H1 (cell line): ENCODE results near the gene DESI1. TPM values are rescaled to one million over a fixed set of nuclear protein-coding genes. Genes with fewer than 3 reads are reported as not detected.

Source experiments
- CTCF ChIA-PET: fragments of 300-600 bp; sonication (Branson Sonifier 250); formaldehyde crosslinking; loops from one replicate; lab custom pipeline; 2021; ENCODE audit not compliant: partially characterized antibody; lab: Charles Lee
- POLR2A ChIA-PET: fragments of 300-600 bp; sonication (Branson Sonifier 250); formaldehyde crosslinking; loops from one replicate; lab custom pipeline; 2021; ENCODE audit warnings: inconsistent platforms; ENCODE audit not compliant: partially characterized antibody; lab: Charles Lee
- DNase-seq, 2 experiments: peaks; one replicate each; pipeline versions ENCODE4 v3.0.0 to v3.0.0-alpha.2; 2010 to 2022; ENCODE audit warnings: low spot score in 2 of 2, low read depth in 1 of 2, mixed read lengths in 1 of 2
- FAIRE-seq: peaks from 2 replicates; lab custom pipeline; 2011; peaks lifted over from hg19 to GRCh38; lab: Jason Lieb, UNC
- H2AFZ ChIP-seq: 2 replicates; pipeline ENCODE4 v1.8.1; 2012; ENCODE audit warnings: low read length, inconsistent platforms
- H2AK5ac ChIP-seq: 2 replicates; pipeline ENCODE4 v1.6.1; 2013; ENCODE audit warnings: low read depth, low read length
- H2BK120ac ChIP-seq: replicated peaks from 2 replicates; pipeline ENCODE3; 2013; ENCODE audit warnings: low read depth, low read length, inconsistent platforms
- H2BK12ac ChIP-seq: 2 replicates; pipeline ENCODE4 v1.6.1; 2013; ENCODE audit warnings: low read depth, low read length
- H2BK15ac ChIP-seq: 2 replicates; pipeline ENCODE4 v1.6.1; 2013; ENCODE audit warnings: low read length
- H2BK20ac ChIP-seq: 2 replicates; pipeline ENCODE4 v1.6.1; 2013; ENCODE audit warnings: low read length
- H2BK5ac ChIP-seq: 2 replicates; pipeline ENCODE4 v1.6.1; 2013; ENCODE audit warnings: low read depth, low read length
- H3K14ac ChIP-seq: 2 replicates; pipeline ENCODE4 v1.6.1; 2013; ENCODE audit warnings: inconsistent platforms; ENCODE audit not compliant: insufficient read length
- H3K18ac ChIP-seq: 2 replicates; pipeline ENCODE4 v1.6.1; 2013; ENCODE audit warnings: low read length; ENCODE audit errors: extremely low read depth
- H3K23ac ChIP-seq: 2 replicates; pipeline ENCODE4 v1.6.1; 2013; ENCODE audit warnings: inconsistent platforms; ENCODE audit not compliant: insufficient read length
- H3K23me2 ChIP-seq: 2 replicates; pipeline ENCODE4 v1.6.1; 2013; ENCODE audit warnings: low read depth, low read length
- H3K27ac ChIP-seq: 2 replicates; pipeline ENCODE4 v1.6.1; 2011; ENCODE audit warnings: low read depth, low read length, inconsistent platforms
- H3K27me3 ChIP-seq, 4 experiments: replicated peaks in 1 of 4; 1 replicate in 1 of 4; 2 replicates in 3 of 4; pipeline versions ENCODE4 v1.6.1 to v1.8.1; 2011 to 2013; ENCODE audit warnings: low read length in 3 of 4, mild to moderate bottlenecking in 3 of 4, inconsistent platforms in 2 of 4, mixed read lengths in 2 of 4, moderate library complexity in 1 of 4; ENCODE audit not compliant: control insufficient read depth in 3 of 4, insufficient read depth in 3 of 4; ENCODE audit errors: extremely low read depth in 1 of 4
- H3K36me3 ChIP-seq, 4 experiments: 2 replicates each; pipeline versions ENCODE4 v1.6.1 to v1.8.1; 2011 to 2013; ENCODE audit warnings: mild to moderate bottlenecking in 4 of 4, low read length in 3 of 4, moderate library complexity in 2 of 4, control low read depth in 1 of 4, inconsistent platforms in 1 of 4; ENCODE audit not compliant: insufficient read depth in 4 of 4, control insufficient read depth in 2 of 4
- H3K4ac ChIP-seq: replicated peaks from 2 replicates; pipeline ENCODE3; 2013; ENCODE audit warnings: low read length, low read depth, mixed read lengths, inconsistent platforms; ENCODE audit not compliant: insufficient read length
- H3K4me1 ChIP-seq, 4 experiments: replicated peaks in 1 of 4; 1 replicate in 1 of 4; 2 replicates in 3 of 4; pipeline versions ENCODE4 v1.6.1 to v1.8.1; 2011 to 2013; ENCODE audit warnings: low read length in 3 of 4, inconsistent platforms in 2 of 4, mixed read lengths in 1 of 4; ENCODE audit not compliant: insufficient read depth in 4 of 4, control insufficient read depth in 3 of 4
- H3K4me2 ChIP-seq, 2 experiments: 2 replicates each; pipeline versions ENCODE4 v1.6.1 to v1.8.1; 2011 to 2013; ENCODE audit warnings: low read depth in 2 of 2, low read length in 2 of 2, control low read depth in 1 of 2, inconsistent platforms in 1 of 2, mild to moderate bottlenecking in 1 of 2; ENCODE audit not compliant: insufficient read depth in 1 of 2
- H3K4me3 ChIP-seq, 4 experiments: fragments of 200-600, 300-600 bp in 1 of 4; sonication (generic), shearing (Covaris generic), sonication (Bioruptor Twin) in 1 of 4; 2 replicates each; pipeline versions ENCODE4 v1.5.1 to v1.8.1; 2011 to 2016; ENCODE audit warnings: low read length in 4 of 4, low read depth in 3 of 4, control low read depth in 2 of 4, inconsistent platforms in 2 of 4, mild to moderate bottlenecking in 2 of 4, mixed read lengths in 1 of 4, moderate library complexity in 1 of 4; ENCODE audit not compliant: insufficient read depth in 2 of 4; ENCODE audit errors: extremely low read depth in 1 of 4
- H3K56ac ChIP-seq: replicated peaks from 2 replicates; pipeline ENCODE3; 2013; ENCODE audit warnings: low read depth, mild to moderate bottlenecking, mixed read lengths, low read length, inconsistent platforms; ENCODE audit not compliant: insufficient read length
- H3K79me1 ChIP-seq: 2 replicates; pipeline ENCODE4 v1.6.1; 2013; ENCODE audit warnings: low read depth, low read length, control low read depth
- H3K79me2 ChIP-seq, 2 experiments: 2 replicates each; pipeline versions ENCODE4 v1.6.1 to v1.8.1; 2012 to 2013; ENCODE audit warnings: low read length in 2 of 2, mild to moderate bottlenecking in 2 of 2, inconsistent platforms in 1 of 2; ENCODE audit not compliant: insufficient read depth in 2 of 2, control insufficient read depth in 1 of 2
- H3K9ac ChIP-seq, 4 experiments: replicated peaks in 1 of 4; 1 replicate in 1 of 4; 2 replicates in 3 of 4; pipeline versions ENCODE4 v1.6.1 to v1.8.1; 2011 to 2013; ENCODE audit warnings: low read depth in 3 of 4, low read length in 3 of 4, control low read depth in 2 of 4, mild to moderate bottlenecking in 2 of 4, moderate library complexity in 2 of 4, inconsistent platforms in 1 of 4; ENCODE audit errors: extremely low read depth in 1 of 4
- H3K9me3 ChIP-seq, 2 experiments: 2 replicates each; pipeline versions ENCODE4 v1.6.1 to v1.8.1; 2012 to 2013; ENCODE audit warnings: mild to moderate bottlenecking in 2 of 2, moderate library complexity in 2 of 2, control low read depth in 1 of 2, inconsistent platforms in 1 of 2, low read depth in 1 of 2, low read length in 1 of 2, mixed read lengths in 1 of 2; ENCODE audit not compliant: insufficient read depth in 2 of 2
- H4K20me1 ChIP-seq, 2 experiments: replicated peaks in 1 of 2; 2 replicates each; pipeline versions ENCODE3 to v1.8.1; 2011 to 2013; ENCODE audit warnings: inconsistent platforms in 2 of 2, low read length in 2 of 2, mild to moderate bottlenecking in 1 of 2; ENCODE audit not compliant: insufficient read depth in 2 of 2, control insufficient read depth in 1 of 2
- H4K5ac ChIP-seq: 2 replicates; pipeline ENCODE4 v1.6.1; 2013; ENCODE audit warnings: low read length, low read depth, mixed read lengths, inconsistent platforms; ENCODE audit not compliant: insufficient read length
- H4K8ac ChIP-seq: 2 replicates; pipeline ENCODE4 v1.8.0; 2013; ENCODE audit warnings: mild to moderate bottlenecking, moderate library complexity, low read length, inconsistent platforms; ENCODE audit not compliant: insufficient read depth; ENCODE audit errors: extremely low read depth
- H4K91ac ChIP-seq: replicated peaks from 2 replicates; pipeline ENCODE3; 2013; ENCODE audit warnings: low read length, mixed read lengths, inconsistent platforms; ENCODE audit not compliant: insufficient read length
- CEBPB ChIP-seq: IDR thresholded peaks from 2 replicates; pipeline ENCODE4 v1.6.1; 2012; ENCODE audit warnings: low read depth, low read length
- CTBP2 ChIP-seq: IDR thresholded peaks from 2 replicates; pipeline ENCODE4 v1.7.0; 2011; ENCODE audit warnings: borderline replicate concordance, mild to moderate bottlenecking, moderate library complexity, mixed read lengths, low read length; ENCODE audit not compliant: insufficient read depth, insufficient read length
- EGR1 ChIP-seq: IDR thresholded peaks from 2 replicates; pipeline ENCODE4 v1.6.1; 2011; ENCODE audit warnings: low read depth, low read length, borderline replicate concordance
- RAD21 ChIP-seq, 2 experiments: IDR thresholded peaks in 1 of 2; conservative IDR thresholded peaks in 1 of 2; 2 replicates each; pipeline ENCODE4 v1.6.1; 2011; ENCODE audit warnings: low read depth in 2 of 2, low read length in 2 of 2, improper control_type of control experiment in 1 of 2, inconsistent platforms in 1 of 2, mild to moderate bottlenecking in 1 of 2, moderate library complexity in 1 of 2
- SIRT6 ChIP-seq: IDR thresholded peaks from one replicate; pipeline ENCODE4 v1.7.1; 2012; ENCODE audit warnings: low read length, inconsistent platforms
- TAF7 ChIP-seq: optimal IDR thresholded peaks from 2 replicates; pipeline ENCODE3; 2011; ENCODE audit warnings: low read depth, mild to moderate bottlenecking, inconsistent platforms, low read length, moderate library complexity, borderline replicate concordance
- TCF12 ChIP-seq: IDR thresholded peaks from 2 replicates; pipeline ENCODE4 v1.6.1; 2011; ENCODE audit warnings: low read depth, mild to moderate bottlenecking, low read length
- ZNF274 ChIP-seq: IDR thresholded peaks from 2 replicates; pipeline ENCODE4 v1.7.0; 2012; ENCODE audit warnings: low read length, borderline replicate concordance; ENCODE audit errors: extremely low read depth
- WGBS, 2 experiments: shearing (Covaris generic) in 1 of 2; methylation state at CpG; one replicate each; pipeline versions ENCODE4 v1.1.6 to v1.1.7; 2013 to 2015; ENCODE audit warnings: low lambda C conversion rate in 2 of 2, mixed read lengths in 2 of 2, inconsistent platforms in 1 of 2, low coverage in 1 of 2, missing lambda C conversion rate in 1 of 2; ENCODE audit not compliant: insufficient replicate concordance in 2 of 2, insufficient coverage in 1 of 2, insufficient read length in 1 of 2; ENCODE audit errors: extremely low coverage in 1 of 2, missing lambda C conversion rate in 1 of 2; 5-methylcytosine and 5-hydroxymethylcytosine counted together
- polyA plus RNA-seq, 7 experiments: library from polyadenylated mRNA; depleted of rRNA in 3 of 7; stranded (reverse) in 5 of 7; unstranded in 2 of 7; fragments of >200 nt in 5 of 7; fragments of 200-250 nt in 2 of 7; gene quantifications; 1 replicate in 5 of 7; 2 replicates in 1 of 7; 4 replicates in 1 of 7; pipeline versions ENCODE4 v1.2.1 to v1.2.3, GENCODE V29; 2011 to 2013; ENCODE audit warnings: missing spikeins in 2 of 7, mixed read lengths in 2 of 7
- total RNA-seq: library from RNA; stranded (reverse); fragmentation: NEBNext Ultra II Directional; extraction: Animal tissue kit (Norgen Biotek cat#: 25700); gene quantifications from 2 replicates; pipeline ENCODE4 v1.2.1, GENCODE V29; 2021
- TF ChIP-seq, protein P1 (sequence below): IDR thresholded peaks from 2 replicates; pipeline ENCODE4 v1.6.1; 2012; ENCODE audit warnings: low read length, inconsistent platforms
- TF ChIP-seq, protein P2 (sequence below): IDR thresholded peaks from 2 replicates; pipeline ENCODE4 v1.6.1; 2011; ENCODE audit warnings: low read length, improper control_type of control experiment

DESI1 gene
- total and polyA plus RNA-seq, 2 of the 8 experiments (the other 6 are each of a cell fraction or from before 2014, with no cell fraction given) = 27.6 to 34.3 TPM

DNA sequence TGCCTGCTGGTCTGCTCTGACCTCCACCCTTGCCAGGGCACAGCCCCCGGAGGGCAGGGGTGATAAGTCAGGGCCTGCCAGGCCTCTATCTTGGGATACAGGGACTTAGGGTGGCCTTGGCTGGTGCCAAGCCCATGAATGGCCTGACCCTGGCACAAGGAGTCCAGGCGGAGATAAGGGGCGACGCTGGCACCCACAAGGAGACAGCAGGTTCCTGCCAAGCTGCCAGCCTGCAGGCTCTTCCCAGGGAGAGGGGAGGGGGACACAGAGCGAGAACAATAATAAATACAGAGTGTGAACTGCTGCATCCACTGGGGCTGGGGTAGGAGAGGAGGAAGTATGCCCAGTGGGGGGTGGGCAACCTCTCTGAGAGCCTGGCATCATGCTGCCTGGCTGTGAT, 59.1 kb downstream of the DESI1 start:
- Histone ChIP-seq H3K79me2 (no peaks in the 10 kb centered on the region), H4K5ac (no peak overlapping the region), H3K4me2 (peak overlapping the region; percentile 63 to 70; a peak in 2 of 4 replicates), H2BK120ac (no peak overlapping the region), H3K27me3 (no peaks in the 10 kb centered on the region), H3K9ac (no peak overlapping the region), H4K8ac (no peak overlapping the region), H3K18ac (peak overlapping the region; percentile 93; the same call in 1 of the 2 replicates), H2BK12ac (peak overlapping the region; percentile 35; the same call in 1 of the 2 replicates), H3K14ac (no peak overlapping the region), H2BK15ac (no peak overlapping the region), H2AK5ac (no peak overlapping the region), H4K91ac (no peak overlapping the region), H3K27ac (no peak overlapping the region), H3K9me3 (no peaks in the 10 kb centered on the region), H3K4me1 (peaks cover 4 to 34% (median 24%) of the 10 kb centered on the region in 4 experiments), H2BK20ac (0 out of 2 replicates have a peak overlapping the region, but pooled peaks have one; percentile 87), H3K4me3 (no peak overlapping the region), H3K36me3 (no peaks in the 10 kb centered on the region), H3K79me1 (no peaks in the 10 kb centered on the region), H3K23ac (no peak overlapping the region), H2BK5ac (peak overlapping the region; percentile 18; the same call in 1 of the 2 replicates), H4K20me1 (no peaks in the 10 kb centered on the region), H2AFZ (no peak overlapping the region), H3K23me2 (peaks cover 6% of the 10 kb centered on the region; the same call in 1 of the 2 replicates), H3K56ac (no peak overlapping the region), H3K4ac (no peak overlapping the region)
- FAIRE-seq (no peak), DNase-seq (no peak)
- CTCF ChIA-PET = interaction anchor here (0.6 to 16.1 kb wide), 4 partner anchors 11 to 168 kb away, joined by 4 to 169 read pairs (median 4); no protein-coding TSS in a partner anchor
- POLR2A ChIA-PET = interaction anchor here (0.7 to 2.0 kb wide), 5 partner anchors 11 to 179 kb away, joined by 3 to 7 read pairs (median 4); partner anchors contain the start of gene PMM1
- WGBS, 2 experiments = 66% methylated on average over 5 of the region's 5 CpGs; no CpG with 5 or more reads in 1 of the 2 experiments
- TF ChIP-seq TAF7 (no peak), ZNF274 (no peak), RAD21 (IDR thresholded peaks at IDR 0.05 in 1 of 2, conservative IDR thresholded peaks at IDR 0.05 in 1 of 2; ENCODE audit: low read depth in 2 of 2, low read length in 2 of 2) (no peak), TCF12 (no peak), CEBPB (no peak), EGR1 (no peak), CTBP2 (no peak), SIRT6 (no peak)
- TF ChIP-seq, protein P1, sequence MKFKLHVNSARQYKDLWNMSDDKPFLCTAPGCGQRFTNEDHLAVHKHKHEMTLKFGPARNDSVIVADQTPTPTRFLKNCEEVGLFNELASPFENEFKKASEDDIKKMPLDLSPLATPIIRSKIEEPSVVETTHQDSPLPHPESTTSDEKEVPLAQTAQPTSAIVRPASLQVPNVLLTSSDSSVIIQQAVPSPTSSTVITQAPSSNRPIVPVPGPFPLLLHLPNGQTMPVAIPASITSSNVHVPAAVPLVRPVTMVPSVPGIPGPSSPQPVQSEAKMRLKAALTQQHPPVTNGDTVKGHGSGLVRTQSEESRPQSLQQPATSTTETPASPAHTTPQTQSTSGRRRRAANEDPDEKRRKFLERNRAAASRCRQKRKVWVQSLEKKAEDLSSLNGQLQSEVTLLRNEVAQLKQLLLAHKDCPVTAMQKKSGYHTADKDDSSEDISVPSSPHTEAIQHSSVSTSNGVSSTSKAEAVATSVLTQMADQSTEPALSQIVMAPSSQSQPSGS = no peak
- TF ChIP-seq, protein P2, sequence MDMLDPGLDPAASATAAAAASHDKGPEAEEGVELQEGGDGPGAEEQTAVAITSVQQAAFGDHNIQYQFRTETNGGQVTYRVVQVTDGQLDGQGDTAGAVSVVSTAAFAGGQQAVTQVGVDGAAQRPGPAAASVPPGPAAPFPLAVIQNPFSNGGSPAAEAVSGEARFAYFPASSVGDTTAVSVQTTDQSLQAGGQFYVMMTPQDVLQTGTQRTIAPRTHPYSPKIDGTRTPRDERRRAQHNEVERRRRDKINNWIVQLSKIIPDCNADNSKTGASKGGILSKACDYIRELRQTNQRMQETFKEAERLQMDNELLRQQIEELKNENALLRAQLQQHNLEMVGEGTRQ = no peak
